ENCODE measurements around the gene CFAP141. TPM values are rescaled to one million over a fixed set of nuclear protein-coding genes. Genes with fewer than 3 reads are reported as not detected.
A peak's percentile ranks its signal among the peaks of the same experiment; 100 is the strongest.

Gene CFAP141
- total and polyA plus RNA-seq, 2 donors from 2014 or later: not detected

DNA sequence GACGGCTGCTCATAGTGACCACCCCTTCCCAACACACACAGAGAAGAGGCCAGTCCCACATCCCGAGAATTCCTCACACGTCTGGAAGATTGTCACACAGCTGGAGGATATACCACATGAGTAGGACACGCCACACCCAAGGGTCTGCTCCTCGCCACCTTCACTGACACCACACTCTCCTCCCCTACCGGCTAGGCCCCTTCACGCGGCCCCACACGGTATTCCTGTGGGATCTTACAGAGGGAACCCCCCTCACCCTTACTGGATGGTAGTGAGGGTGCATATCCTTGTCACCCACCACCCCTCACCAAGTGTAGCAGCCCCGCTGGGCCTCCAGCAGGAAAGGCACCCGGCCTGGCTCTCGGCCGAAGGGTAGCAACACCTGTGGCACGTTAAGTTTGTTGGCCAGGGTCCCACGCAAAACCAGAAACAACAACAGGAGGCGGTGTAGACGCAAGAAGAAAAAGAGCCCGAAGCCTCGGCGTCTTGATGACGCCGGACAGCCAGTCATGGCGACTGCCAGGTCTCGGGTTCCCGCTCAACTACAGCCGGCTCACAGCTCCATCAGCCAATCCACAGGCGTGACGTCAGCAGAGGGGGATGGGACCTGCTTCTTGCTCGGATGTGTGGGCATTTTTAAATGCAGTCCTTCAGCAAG is 51.5 kb downstream of the CFAP141 start, which contains the start of gene NUP210L:
Gene NUP210L, minus strand, starts transcription at position 540 of the 658 bp plus-strand sequence.
- Histone ChIP-seq H3K4me1 (ENCODE audit: control insufficient read depth in 2 of 3, insufficient read depth in 2 of 3, low read depth in 1 of 3, low read length in 3 of 3) (peaks cover 0 to 3% (median 0%) of the 10 kb centered on the region in 3 donors), H3K9ac (ENCODE audit: low read length in 3 of 3) (peak within 1 kb of the TSS in 1 of 3 donors; percentile 32), H3K36me3 (ENCODE audit: control insufficient read depth in 2 of 3, insufficient read depth in 3 of 3, low read length in 3 of 3) (peaks cover 7 to 13% (median 9%) of the 10 kb centered on the region in 3 donors), H3K27me3 (ENCODE audit: control insufficient read depth, insufficient read depth, low read length) (no peaks in the 10 kb centered on the region), H3K27ac (ENCODE audit: low read depth in 2 of 2, low read length in 2 of 2) (peak within 1 kb of the TSS; percentile 59 to 94), H3K9me3 (ENCODE audit: control insufficient read depth in 2 of 3, insufficient read depth in 1 of 3, low read length in 3 of 3) (no peaks in the 10 kb centered on the region), H3K4me3 (ENCODE audit: low read length in 3 of 3) (peak within 1 kb of the TSS in 1 of 3 donors; percentile 73)
- intact Hi-C loops (cut with DNase I): no loop called here
- FAIRE-seq (no peak), DNase-seq (peak; percentile 21 to 94 (median 76))
- TF ChIP-seq, protein P1, sequence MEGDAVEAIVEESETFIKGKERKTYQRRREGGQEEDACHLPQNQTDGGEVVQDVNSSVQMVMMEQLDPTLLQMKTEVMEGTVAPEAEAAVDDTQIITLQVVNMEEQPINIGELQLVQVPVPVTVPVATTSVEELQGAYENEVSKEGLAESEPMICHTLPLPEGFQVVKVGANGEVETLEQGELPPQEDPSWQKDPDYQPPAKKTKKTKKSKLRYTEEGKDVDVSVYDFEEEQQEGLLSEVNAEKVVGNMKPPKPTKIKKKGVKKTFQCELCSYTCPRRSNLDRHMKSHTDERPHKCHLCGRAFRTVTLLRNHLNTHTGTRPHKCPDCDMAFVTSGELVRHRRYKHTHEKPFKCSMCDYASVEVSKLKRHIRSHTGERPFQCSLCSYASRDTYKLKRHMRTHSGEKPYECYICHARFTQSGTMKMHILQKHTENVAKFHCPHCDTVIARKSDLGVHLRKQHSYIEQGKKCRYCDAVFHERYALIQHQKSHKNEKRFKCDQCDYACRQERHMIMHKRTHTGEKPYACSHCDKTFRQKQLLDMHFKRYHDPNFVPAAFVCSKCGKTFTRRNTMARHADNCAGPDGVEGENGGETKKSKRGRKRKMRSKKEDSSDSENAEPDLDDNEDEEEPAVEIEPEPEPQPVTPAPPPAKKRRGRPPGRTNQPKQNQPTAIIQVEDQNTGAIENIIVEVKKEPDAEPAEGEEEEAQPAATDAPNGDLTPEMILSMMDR (IDR thresholded peaks at IDR 0.05; ENCODE audit: borderline replicate concordance, extremely low read depth, insufficient read depth): no peak

DNA sequence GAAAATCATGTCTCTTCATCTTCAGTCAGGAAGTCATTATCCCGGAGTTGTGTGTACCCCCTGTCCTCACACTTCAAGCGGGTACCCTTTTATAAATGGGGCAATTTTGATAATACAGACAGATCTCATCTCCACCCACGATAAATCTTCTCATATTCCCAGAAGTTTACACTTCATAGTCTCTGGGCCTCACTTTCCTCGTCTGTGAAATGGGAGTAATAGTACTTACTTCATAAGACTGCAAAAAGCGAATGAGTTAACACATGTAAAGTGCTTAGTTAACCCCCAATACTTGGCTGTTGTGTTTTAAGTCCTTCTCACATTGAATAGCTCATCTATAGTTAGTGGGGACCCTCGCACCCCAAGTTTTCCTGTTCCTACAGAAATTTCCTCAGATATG is 52.1 kb downstream of the CFAP141 start:
- peak overlapping the region in 1 of 3 donors; percentile 32 for H3K9ac ChIP-seq (ENCODE audit: low read length in 3 of 3)
- intact Hi-C loops (cut with DNase I): no loop called here
- H3K27ac ChIP-seq (ENCODE audit: low read depth in 2 of 2, low read length in 2 of 2): peak overlapping the region in 1 of 2 donors; percentile 94
- H3K4me1 ChIP-seq (ENCODE audit: control insufficient read depth in 2 of 3, insufficient read depth in 2 of 3, low read depth in 1 of 3, low read length in 3 of 3): peaks cover 0 to 3% (median 0%) of the 10 kb centered on the region in 3 donors
- peaks cover under 1 to 9% (median 3%) of the 10 kb centered on the region in 3 donors for H3K36me3 ChIP-seq (ENCODE audit: control insufficient read depth in 2 of 3, insufficient read depth in 3 of 3, low read length in 3 of 3)
- DNase-seq: no peak
- no peaks in the 10 kb centered on the region for H3K9me3 ChIP-seq (ENCODE audit: control insufficient read depth in 2 of 3, insufficient read depth in 1 of 3, low read length in 3 of 3)
- TF ChIP-seq, protein P1 (IDR thresholded peaks at IDR 0.05; ENCODE audit: borderline replicate concordance, extremely low read depth, insufficient read depth): no peak
- no peak for FAIRE-seq
- no peaks in the 10 kb centered on the region for H3K27me3 ChIP-seq (ENCODE audit: control insufficient read depth, insufficient read depth, low read length)
- H3K4me3 ChIP-seq (ENCODE audit: low read length in 3 of 3): peak overlapping the region in 1 of 3 donors; percentile 73

DNA sequence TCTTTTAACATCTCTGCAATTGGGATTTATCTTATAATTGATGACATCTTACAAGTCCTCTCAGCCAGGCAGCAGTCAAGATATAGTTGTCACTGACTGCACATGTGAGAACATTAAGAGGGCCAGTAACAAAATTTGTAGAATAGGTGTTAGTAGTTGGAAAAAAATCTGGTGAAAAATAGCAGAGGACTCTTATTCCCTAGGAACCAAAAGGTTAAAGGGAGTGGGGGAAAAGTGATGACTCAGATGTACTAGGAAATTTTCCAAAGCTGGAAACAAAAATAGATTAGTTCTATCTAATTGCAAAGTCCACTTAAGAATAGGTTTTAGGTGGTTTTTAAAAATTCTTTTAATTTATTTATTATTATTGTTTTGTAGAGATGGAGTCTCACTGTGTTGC is 54.8 kb downstream of the CFAP141 start:
- no peaks in the 10 kb centered on the region for H3K27me3 ChIP-seq (ENCODE audit: control insufficient read depth, insufficient read depth, low read length)
- peaks cover 0 to 3% (median 0%) of the 10 kb centered on the region in 3 donors for H3K4me1 ChIP-seq (ENCODE audit: control insufficient read depth in 2 of 3, insufficient read depth in 2 of 3, low read depth in 1 of 3, low read length in 3 of 3)
- TF ChIP-seq, protein P1 (IDR thresholded peaks at IDR 0.05; ENCODE audit: borderline replicate concordance, extremely low read depth, insufficient read depth): no peak
- no peak overlapping the region for H3K27ac ChIP-seq (ENCODE audit: low read depth in 2 of 2, low read length in 2 of 2)
- H3K4me3 ChIP-seq (ENCODE audit: low read length in 3 of 3): no peak overlapping the region
- H3K36me3 ChIP-seq (ENCODE audit: control insufficient read depth in 2 of 3, insufficient read depth in 3 of 3, low read length in 3 of 3): peaks cover 0 to 2% (median 0%) of the 10 kb centered on the region in 3 donors
- no peak overlapping the region for H3K9ac ChIP-seq (ENCODE audit: low read length in 3 of 3)
- no peak for DNase-seq
- H3K9me3 ChIP-seq (ENCODE audit: control insufficient read depth in 2 of 3, insufficient read depth in 1 of 3, low read length in 3 of 3): no peaks in the 10 kb centered on the region
- no peak for FAIRE-seq
- intact Hi-C loops (cut with DNase I): no loop called here

Small RNA genes within 50 kb of the gene (microRNA-seq; reads per million reads assigned to microRNA genes)
- gene MIR190B: 5.1 reads per million, percentile 9 among the genes with 10 or more reads in this experiment

Other genes starting within 250 kb of the CFAP141 start
- 44.8 TPM for gene CRTC2, start 247.7 kb downstream of the CFAP141 start, total RNA-seq
- gene CRTC2, start 247.7 kb downstream of the CFAP141 start, polyA plus RNA-seq (ENCODE audit: insufficient read depth, low read depth, low replicate concordance): 28.6 TPM
- gene SLC39A1, start 242.8 kb downstream of the CFAP141 start, total RNA-seq: 125 TPM
- gene SLC39A1, start 242.8 kb downstream of the CFAP141 start, polyA plus RNA-seq (ENCODE audit: insufficient read depth, low read depth, low replicate concordance): 106 TPM
- 10.9 TPM for gene CREB3L4, start 238.4 kb downstream of the CFAP141 start, total RNA-seq
- 9.3 TPM for gene CREB3L4, start 238.4 kb downstream of the CFAP141 start, polyA plus RNA-seq (ENCODE audit: insufficient read depth, low read depth, low replicate concordance)
- gene JTB, start 228.7 kb downstream of the CFAP141 start, total RNA-seq: 97.0 TPM
- gene JTB, start 228.7 kb downstream of the CFAP141 start, polyA plus RNA-seq (ENCODE audit: insufficient read depth, low read depth, low replicate concordance): 188 TPM
- gene RAB13, start 220.0 kb downstream of the CFAP141 start, total RNA-seq: 142 TPM
- 226 TPM for gene RAB13, start 220.0 kb downstream of the CFAP141 start, polyA plus RNA-seq (ENCODE audit: insufficient read depth, low read depth, low replicate concordance)
- gene RPS27, start 215.6 kb downstream of the CFAP141 start, total RNA-seq: 1,447 TPM
- gene RPS27, start 215.6 kb downstream of the CFAP141 start, polyA plus RNA-seq (ENCODE audit: insufficient read depth, low read depth, low replicate concordance): 4,953 TPM
- 0.06 TPM for gene NUP210L, start 51.3 kb downstream of the CFAP141 start, total RNA-seq
- not detected for gene NUP210L, start 51.3 kb downstream of the CFAP141 start, polyA plus RNA-seq (ENCODE audit: insufficient read depth, low read depth, low replicate concordance)
- 315 TPM for gene TPM3, start 14.2 kb downstream of the CFAP141 start, total RNA-seq
- gene TPM3, start 14.2 kb downstream of the CFAP141 start, polyA plus RNA-seq (ENCODE audit: insufficient read depth, low read depth, low replicate concordance): 156 TPM
- 131 TPM for gene UBAP2L, start 14.6 kb upstream of the CFAP141 start, total RNA-seq
- 46.2 TPM for gene UBAP2L, start 14.6 kb upstream of the CFAP141 start, polyA plus RNA-seq (ENCODE audit: insufficient read depth, low read depth, low replicate concordance)
- 74.8 TPM for gene HAX1, start 66.3 kb upstream of the CFAP141 start, total RNA-seq
- gene HAX1, start 66.3 kb upstream of the CFAP141 start, polyA plus RNA-seq (ENCODE audit: insufficient read depth, low read depth, low replicate concordance): 153 TPM
- not detected for gene AQP10, start 114.8 kb upstream of the CFAP141 start, total RNA-seq
- gene AQP10, start 114.8 kb upstream of the CFAP141 start, polyA plus RNA-seq (ENCODE audit: insufficient read depth, low read depth, low replicate concordance): not detected
- 40.9 TPM for gene ATP8B2, start 119.2 kb upstream of the CFAP141 start, total RNA-seq
- gene ATP8B2, start 119.2 kb upstream of the CFAP141 start, polyA plus RNA-seq (ENCODE audit: insufficient read depth, low read depth, low replicate concordance): 6.2 TPM
- gene IL6R, start 199.0 kb upstream of the CFAP141 start, total RNA-seq: 33.0 TPM
- gene IL6R, start 199.0 kb upstream of the CFAP141 start, polyA plus RNA-seq (ENCODE audit: insufficient read depth, low read depth, low replicate concordance): 6.2 TPM

All from kidney (tissue), 14 donors.